Activated CD8-positive, alpha-beta memory T cell treated with anti-CD3 and anti-CD28 coated beads for 48 hours (primary cell): ENCODE results near the gene LHPP.

Experiments used
- DNase-seq, 3 experiments: peaks; one replicate each; pipeline ENCODE4 v3.0.0-alpha.2; 2020; ENCODE audit warnings: low read depth in 2 of 3, low spot score in 2 of 3

The LHPP gene

GRCh38 chr10:124447751-124448466, 13.7 kb upstream of the LHPP start:
- DNase-seq, result no peak

- DNase-seq, result no peak
Observed at GRCh38 chr10:124448696-124449169, 12.9 kb upstream of the LHPP start.

GRCh38 chr10:124449170-124450011, 12.2 kb upstream of the LHPP start:
- DNase-seq, result no peak

- DNase-seq, result no peak
Observed at GRCh38 chr10:124450012-124450782, 11.4 kb upstream of the LHPP start, which contains the start of gene NKX1-2. Gene NKX1-2 (minus strand): TSS chr10:124450035. CDS start chr10:124449943, 92 bp downstream.

DNA sequence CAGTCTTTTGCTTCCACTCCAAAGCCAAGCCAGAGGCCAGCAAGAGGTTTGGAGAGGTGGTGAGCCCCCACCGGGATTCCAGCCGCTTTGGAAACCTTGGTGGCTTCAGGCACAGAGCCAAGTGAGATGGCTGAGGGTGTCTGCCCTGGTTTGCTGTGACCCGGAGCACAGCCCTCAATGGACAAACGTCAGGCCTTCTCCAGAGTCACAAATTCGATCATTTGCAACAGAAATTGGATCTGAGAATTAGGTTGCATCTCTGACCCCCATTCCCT, 10.9 kb upstream of the LHPP start:
- DNase-seq, result no peak

DNA sequence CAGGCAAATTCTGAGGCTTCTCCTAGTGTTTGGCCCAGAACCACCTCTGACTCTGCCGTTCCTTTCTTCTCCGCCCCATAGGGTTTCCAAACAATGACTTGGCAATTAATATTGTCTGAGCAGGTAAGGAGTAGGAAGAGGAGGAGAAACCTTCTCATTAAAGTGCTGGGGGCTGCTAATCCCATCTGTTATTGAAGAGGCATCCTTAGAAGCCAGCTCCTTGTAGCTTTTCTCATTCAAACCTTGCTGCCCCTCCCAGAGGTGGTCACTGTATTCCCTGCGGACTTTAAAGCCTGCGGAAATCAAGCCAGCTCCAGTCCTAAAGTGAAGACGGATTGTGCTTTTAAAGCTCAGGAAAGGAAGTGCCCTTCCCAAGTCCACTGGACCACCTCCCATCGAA, 10.3 kb upstream of the LHPP start:
- DNase-seq, result no peak

- no peak for DNase-seq
Observed at GRCh38 chr10:124453960-124454610, 7.5 kb upstream of the LHPP start.

DNA sequence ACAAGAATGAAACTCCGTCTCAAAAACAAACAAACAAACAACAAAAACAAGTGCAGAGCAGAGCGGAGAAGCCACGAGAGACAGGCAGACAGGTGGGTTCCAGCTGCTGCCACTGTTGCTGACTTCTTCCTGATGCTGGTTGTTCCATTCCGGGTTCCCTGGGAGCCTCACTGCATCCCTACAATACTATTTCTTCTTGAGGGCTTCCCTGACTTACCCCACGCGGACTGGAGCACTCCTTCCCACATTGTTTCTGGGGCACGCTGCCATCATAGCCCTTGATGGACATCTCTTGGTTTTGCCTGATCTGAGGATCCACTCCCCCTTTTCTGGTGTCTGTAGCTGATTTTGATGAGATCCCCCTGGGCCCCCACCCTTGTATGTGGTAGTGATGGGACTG, 6.2 kb upstream of the LHPP start:
- no peak for DNase-seq

- DNase-seq, result no peak
Observed at GRCh38 chr10:124458473-124458872, 3.1 kb upstream of the LHPP start.

DNA sequence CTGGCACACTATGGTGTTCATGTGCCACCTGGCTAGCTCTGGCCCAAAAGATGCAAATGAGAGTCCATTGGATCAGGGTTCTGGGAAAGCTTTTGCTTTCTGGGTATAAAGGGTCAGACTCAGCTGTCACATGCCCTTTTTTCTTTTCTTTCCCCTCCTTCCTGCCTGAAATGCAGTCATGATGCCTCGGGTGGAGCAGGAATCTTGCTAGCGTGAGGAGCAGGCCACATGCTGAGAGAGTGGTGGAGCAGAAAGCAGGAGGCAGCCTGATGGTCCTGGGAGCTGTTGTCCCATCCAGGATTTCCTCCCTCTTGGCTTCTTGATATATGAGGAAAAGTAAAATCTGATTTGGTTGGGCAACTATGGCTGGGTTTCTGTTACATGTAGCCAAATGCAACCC, 2.7 kb upstream of the LHPP start:
- no peak for DNase-seq

- DNase-seq, result no peak
Observed at GRCh38 chr10:124459395-124459794, 2.2 kb upstream of the LHPP start.

- no peak for DNase-seq
Observed at GRCh38 chr10:124460144-124460543, 1.5 kb upstream of the LHPP start.

DNA sequence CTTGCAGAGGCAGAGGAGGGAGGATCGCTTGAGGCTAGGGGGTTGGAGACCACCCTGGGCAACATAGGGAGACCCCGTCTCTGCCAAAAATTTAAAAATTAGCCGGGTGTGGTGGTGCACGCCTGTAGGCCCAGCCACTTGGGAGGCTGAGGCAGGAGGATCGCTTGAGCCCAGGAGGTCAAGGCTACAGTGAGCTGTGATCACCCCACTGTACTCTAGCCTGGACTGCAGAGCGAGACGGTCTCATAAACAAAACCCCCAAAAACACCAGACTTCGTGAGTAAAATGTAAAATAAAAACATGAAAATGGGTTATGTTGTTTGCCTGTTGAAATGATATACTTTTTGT, 699 bp downstream of the LHPP start:
- DNase-seq, result no peak

DNA sequence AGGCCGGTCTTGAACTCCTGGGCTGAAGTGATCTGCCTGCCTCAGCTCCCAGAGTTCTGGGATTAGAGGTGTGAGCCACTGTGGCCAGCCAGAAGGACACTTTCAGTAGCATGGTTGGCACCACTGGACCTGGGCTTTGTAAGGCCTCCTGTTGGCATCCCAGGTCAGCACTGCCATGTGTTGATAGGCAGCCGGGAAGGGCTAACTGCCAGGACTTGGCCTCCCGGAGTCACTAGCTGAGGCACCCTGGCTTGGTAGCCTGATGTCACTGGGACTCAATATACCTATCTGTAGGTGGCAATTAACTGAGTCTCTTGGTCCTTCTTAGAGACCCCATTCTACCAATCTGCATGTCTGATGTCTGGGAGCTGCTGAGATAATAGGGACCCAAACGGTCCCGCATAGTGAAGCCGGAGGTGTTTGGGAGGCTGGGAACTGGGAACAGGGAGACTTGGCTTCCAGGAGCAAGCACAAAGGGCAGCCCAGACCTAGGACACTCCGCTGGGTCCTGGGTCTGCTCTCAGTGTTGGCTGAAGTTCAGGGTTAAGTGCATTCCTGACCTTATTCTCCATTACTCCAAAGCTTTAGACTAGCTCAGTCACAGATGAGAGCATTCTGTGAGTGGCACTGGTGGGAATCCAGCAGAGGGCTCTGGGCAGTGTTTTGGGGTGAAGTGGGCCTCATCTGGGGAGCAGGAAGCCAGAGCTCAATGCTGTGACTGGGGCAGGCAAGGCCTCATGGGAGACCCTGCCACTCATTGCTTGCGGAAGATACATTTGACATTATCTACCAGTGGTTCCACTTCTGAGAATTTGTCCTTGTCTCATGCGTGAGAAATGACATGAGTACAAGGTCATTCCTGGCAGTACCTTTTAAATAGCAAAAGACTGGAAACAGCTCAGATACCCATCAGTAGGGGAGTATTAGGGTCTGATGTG, 2.7 kb downstream of the LHPP start:
- no peak for DNase-seq

DNA sequence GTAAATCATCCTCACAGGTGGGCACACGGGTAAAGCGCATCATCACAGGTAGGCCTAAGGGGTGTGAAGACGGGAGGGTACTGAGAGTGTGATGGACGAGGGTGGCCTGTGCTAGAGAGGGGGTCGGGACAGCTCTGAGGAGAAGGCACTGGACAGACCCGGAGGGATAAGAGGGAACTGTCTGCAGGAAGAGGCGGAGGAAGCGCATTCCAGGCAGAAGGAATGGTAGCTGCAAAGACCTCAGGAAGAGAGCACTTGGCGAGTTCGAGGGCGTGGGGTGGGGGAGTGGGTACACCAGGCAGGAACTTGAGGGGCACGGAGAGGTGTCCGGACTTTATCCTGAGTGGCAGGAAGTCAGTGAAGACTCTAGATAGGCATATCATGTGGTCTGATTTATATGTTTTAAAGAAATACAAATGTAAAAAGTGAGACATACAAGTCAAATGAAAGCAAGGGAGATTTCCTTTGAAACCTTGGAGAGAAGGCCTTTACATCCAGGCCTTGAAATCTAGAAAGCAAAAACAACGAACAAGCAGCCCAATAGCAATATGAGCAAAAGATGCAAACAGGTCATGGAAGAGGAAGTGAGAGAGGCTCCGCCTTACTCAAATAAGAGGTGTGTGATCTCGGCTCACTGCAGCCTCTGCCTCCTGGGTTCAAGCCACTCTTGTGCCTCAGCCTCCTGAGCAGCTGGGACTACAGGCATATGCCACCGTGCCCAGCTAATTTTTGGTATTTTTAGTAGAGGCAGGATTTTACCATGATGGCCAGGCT, 3.6 kb downstream of the LHPP start:
- no peak for DNase-seq

DNA sequence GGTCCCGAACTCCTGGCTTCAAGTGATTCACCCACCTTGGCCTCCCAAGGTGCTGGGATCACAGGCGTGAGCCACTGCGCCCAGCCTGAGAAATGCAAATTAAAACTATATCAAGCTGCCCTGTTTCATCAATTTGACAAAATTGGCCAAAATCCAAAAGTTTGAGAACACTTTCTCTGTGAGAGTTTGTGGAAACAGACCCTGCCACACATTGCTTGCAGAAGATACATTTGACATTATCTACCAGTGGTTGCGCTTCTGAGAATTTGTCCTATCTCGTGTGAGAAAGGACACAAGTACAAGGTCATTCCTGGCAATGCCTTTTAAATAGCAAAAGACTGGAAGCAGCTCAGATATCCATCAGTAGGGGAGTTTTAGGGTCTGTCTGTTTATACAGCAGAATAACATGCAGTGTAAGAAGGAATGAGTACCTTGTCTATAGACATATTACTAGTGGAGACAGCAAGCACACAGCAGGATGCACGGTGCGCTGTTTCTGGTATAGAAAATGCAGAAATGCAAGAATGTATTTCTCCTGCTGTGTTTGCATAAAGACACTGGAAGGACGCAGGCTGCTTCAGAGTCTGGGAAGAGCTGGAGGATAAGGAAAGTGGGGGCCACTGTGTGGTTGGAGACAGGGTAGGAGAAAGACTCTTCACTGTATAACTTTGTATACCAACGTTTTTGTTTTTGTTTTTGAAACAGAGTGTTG, 4.3 kb downstream of the LHPP start:
- DNase-seq, result no peak

DNA sequence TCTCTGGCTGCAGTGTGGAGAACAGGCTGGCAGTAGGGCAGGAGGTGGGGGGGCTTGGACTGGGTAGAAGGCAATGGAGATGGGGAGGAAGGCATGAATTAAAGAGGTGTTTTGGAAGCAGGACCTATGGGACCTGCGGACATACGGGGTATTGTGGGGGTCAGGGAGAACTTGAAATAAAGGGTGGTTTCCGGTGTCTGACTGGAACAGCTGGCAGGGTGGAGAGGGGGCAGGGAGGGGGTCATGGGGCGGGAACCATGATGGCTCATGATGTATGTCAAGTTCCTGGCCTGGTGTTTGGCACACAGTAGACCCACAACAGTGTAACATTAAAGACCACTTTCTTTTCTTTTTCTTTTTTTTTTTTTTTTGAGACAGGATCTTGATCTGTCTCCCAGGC, 5.5 kb downstream of the LHPP start:
- no peak for DNase-seq

DNA sequence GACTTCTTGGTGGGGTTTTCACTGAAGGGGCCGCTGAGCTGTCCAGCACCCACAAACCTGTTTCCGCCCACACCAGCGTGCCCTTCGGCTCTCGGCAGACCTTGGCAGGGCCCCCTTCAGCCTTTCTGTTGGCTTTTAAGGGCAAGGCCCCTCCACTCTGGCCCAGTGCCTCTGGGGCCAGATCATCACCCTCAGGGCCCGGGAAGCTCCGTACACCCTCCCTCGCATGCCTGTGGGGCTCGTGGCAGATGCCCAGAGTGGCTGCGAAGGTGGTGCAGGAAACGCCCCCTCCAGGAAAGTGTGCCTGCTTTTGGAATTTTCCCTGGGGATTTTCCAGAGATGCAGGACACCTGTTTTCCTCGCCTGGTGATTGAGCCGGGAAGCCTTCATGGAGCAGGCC, 7.0 kb downstream of the LHPP start:
- no peak for DNase-seq

GRCh38 chr10:124469956-124470484, 8.4 kb downstream of the LHPP start:
- DNase-seq, result no peak
